PC-9 (cell line): ENCODE measurements around the gene SULT4A1. TPM values are rescaled to one million over a fixed set of nuclear protein-coding genes. Genes with fewer than 3 reads are reported as not detected.

Experiments used
- BruUV-seq: library from RNA; stranded (reverse); fragments of 400-500 nt; replicated peaks from 2 replicates; lab custom pipeline; 2021; lab: Mats Ljungman, UMichigan
- CTCF ChIA-PET: fragments of 300-600 bp; sonication (Branson Sonifier 250); formaldehyde crosslinking; loops from one replicate; lab custom pipeline; 2022; ENCODE audit warnings: antibody characterized with exemption; lab: Charles Lee
- POLR2A ChIA-PET: fragments of 300-600 bp; sonication (Branson Sonifier 250); formaldehyde crosslinking; loops from one replicate; lab custom pipeline; 2022; ENCODE audit warnings: antibody characterized with exemption; ENCODE audit not compliant: unreplicated experiment; lab: Charles Lee
- DNase-seq, 2 experiments: peaks; one replicate each; pipeline versions ENCODE4 v3.0.0 to v3.0.0-alpha.2; 2015 to 2022; ENCODE audit warnings: mixed read lengths in 1 of 2
- H2AFZ ChIP-seq: fragments of 200-600 bp; sonication (generic); 2 replicates; pipeline ENCODE4 v1.8.1; 2017; ENCODE audit warnings: antibody characterized with exemption
- H3F3A ChIP-seq: fragments of 200-600 bp; sonication (generic); 2 replicates; pipeline ENCODE4 v1.8.1; 2017; ENCODE audit warnings: antibody characterized with exemption, mild to moderate bottlenecking, low read depth; ENCODE audit not compliant: insufficient read depth
- H3K27ac ChIP-seq: fragments of 200-600 bp; sonication (generic); 2 replicates; pipeline ENCODE4 v1.6.1; 2016; ENCODE audit warnings: mixed run types
- H3K27me3 ChIP-seq: fragments of 200-600 bp; sonication (generic); 2 replicates; pipeline ENCODE4 v1.6.1; 2016; ENCODE audit warnings: low read depth, mixed run types; ENCODE audit not compliant: insufficient read depth
- H3K36me3 ChIP-seq: fragments of 200-600 bp; sonication (generic); 2 replicates; pipeline ENCODE4 v1.6.1; 2016; ENCODE audit warnings: low read depth, mixed run types
- H3K4me1 ChIP-seq: fragments of 200-600 bp; sonication (generic); replicated peaks from 2 replicates; pipeline ENCODE4 v1.6.1; 2016; ENCODE audit warnings: mixed run types; ENCODE audit not compliant: insufficient read depth
- H3K4me2 ChIP-seq: fragments of 200-600 bp; sonication (generic); 2 replicates; pipeline ENCODE4 v1.6.1; 2017; ENCODE audit warnings: mixed run types
- H3K4me3 ChIP-seq: fragments of 200-600 bp; sonication (generic); 2 replicates; pipeline ENCODE4 v1.6.1; 2016; ENCODE audit warnings: mixed run types
- H3K79me2 ChIP-seq: fragments of 200-600 bp; sonication (generic); 2 replicates; pipeline ENCODE4 v1.6.1; 2017; ENCODE audit warnings: low read depth, mixed run types
- H3K9me2 ChIP-seq: fragments of 200-600 bp; sonication (generic); 2 replicates; pipeline ENCODE4 v1.8.1; 2017; ENCODE audit warnings: mild to moderate bottlenecking; ENCODE audit not compliant: insufficient read depth
- H3K9me3 ChIP-seq: fragments of 200-600 bp; sonication (generic); 2 replicates; pipeline ENCODE4 v1.8.1; 2016; ENCODE audit warnings: low read depth; ENCODE audit not compliant: insufficient read depth
- H4K20me1 ChIP-seq: fragments of 200-600 bp; sonication (generic); 2 replicates; pipeline ENCODE4 v1.8.1; 2017; ENCODE audit not compliant: insufficient read depth
- CTCF ChIP-seq: fragments of 200-600 bp; sonication (generic); conservative IDR thresholded peaks from 2 replicates; pipeline ENCODE4 v1.6.1; 2017; ENCODE audit warnings: mixed run types, antibody characterized with exemption, mild to moderate bottlenecking, moderate library complexity
- EZH2 ChIP-seq: fragments of 200-600 bp; sonication (generic); IDR thresholded peaks from 2 replicates; pipeline ENCODE4 v1.8.0; 2017; ENCODE audit warnings: antibody characterized with exemption, low read depth
- intact Hi-C: fragments of 100-400 bp; cut with micrococcal nuclease; formaldehyde crosslinking; loops from one replicate; pipeline ENCODE4 v1.10.0; 2022; ENCODE audit not compliant: unreplicated experiment
- total RNA-seq: library from RNA; stranded (reverse); gene quantifications from 2 replicates; pipeline ENCODE4 v1.2.3, GENCODE V29; 2021

SULT4A1 gene
- total RNA-seq, 1 experiment from 2014 or later = 3.4 TPM

GRCh38 chr22:43883012-43883661 lies 20.8 kb upstream of the SULT4A1 start:
- no TSS peak for BruUV-seq
- no peaks in the 10 kb centered on the region for H4K20me1 ChIP-seq
- no peaks in the 10 kb centered on the region for H3K36me3 ChIP-seq
- no peaks in the 10 kb centered on the region for H3K9me2 ChIP-seq
- peaks cover 42% of the 10 kb centered on the region for H3K27me3 ChIP-seq
- no peaks in the 10 kb centered on the region for H3K9me3 ChIP-seq
- no peak overlapping the region for H2AFZ ChIP-seq
- no peak overlapping the region for H3K27ac ChIP-seq
- H3F3A ChIP-seq = no peaks in the 10 kb centered on the region
- ChIA-PET POLR2A (no interaction called here), CTCF (interaction anchor here (0.6 to 1.1 kb wide), 9 partner anchors 16 to 617 kb away, joined by 3 to 9 read pairs (median 3); no protein-coding TSS in a partner anchor)
- no peak overlapping the region for H3K4me3 ChIP-seq
- H3K79me2 ChIP-seq = no peaks in the 10 kb centered on the region
- peak; percentile 66 to 81 for DNase-seq
- H3K4me1 ChIP-seq = no peaks in the 10 kb centered on the region
- intact Hi-C loops = no loop called here
- H3K4me2 ChIP-seq = no peak overlapping the region
- TF ChIP-seq EZH2 = no peak
- TF ChIP-seq CTCF = peak; percentile 94

GRCh38 chr22:43882122-43882767 lies 19.9 kb upstream of the SULT4A1 start:
- ChIA-PET POLR2A (no interaction called here), CTCF (interaction anchor here (1.0 to 1.1 kb wide), 3 partner anchors 15 to 63 kb away, joined by 3 to 9 read pairs (median 3); no protein-coding TSS in a partner anchor)
- Histone ChIP-seq H2AFZ (no peak overlapping the region), H3K27me3 (peaks cover 50% of the 10 kb centered on the region), H4K20me1 (no peaks in the 10 kb centered on the region), H3K36me3 (no peaks in the 10 kb centered on the region), H3K4me1 (no peaks in the 10 kb centered on the region), H3K79me2 (no peaks in the 10 kb centered on the region), H3K4me3 (no peak overlapping the region), H3K9me2 (no peaks in the 10 kb centered on the region), H3K9me3 (no peaks in the 10 kb centered on the region), H3K4me2 (no peak overlapping the region), H3F3A (no peaks in the 10 kb centered on the region), H3K27ac (no peak overlapping the region)
- BruUV-seq = no TSS peak
- no peak for DNase-seq
- intact Hi-C loops = no loop called here
- TF ChIP-seq CTCF (no peak), EZH2 (no peak)

GRCh38 chr22:43881091-43882061 lies 19.1 kb upstream of the SULT4A1 start:
- DNase-seq = no peak
- Histone ChIP-seq H3F3A (no peaks in the 10 kb centered on the region), H2AFZ (no peak overlapping the region), H3K27me3 (peaks cover 50% of the 10 kb centered on the region), H3K27ac (no peak overlapping the region), H3K4me2 (no peak overlapping the region), H3K36me3 (no peaks in the 10 kb centered on the region), H3K9me2 (no peaks in the 10 kb centered on the region), H3K9me3 (no peaks in the 10 kb centered on the region), H4K20me1 (no peaks in the 10 kb centered on the region), H3K4me3 (no peak overlapping the region), H3K4me1 (no peaks in the 10 kb centered on the region), H3K79me2 (no peaks in the 10 kb centered on the region)
- no TSS peak for BruUV-seq
- ChIA-PET POLR2A (no interaction called here), CTCF (no interaction called here)
- TF ChIP-seq CTCF (no peak), EZH2 (no peak)
- intact Hi-C loops = no loop called here
